Sigmoid colon (tissue), 7 donors: ENCODE measurements around the gene CYTH2. TPM values are rescaled to one million over a fixed set of nuclear protein-coding genes. Genes with fewer than 3 reads are reported as not detected.
A peak's percentile ranks its signal among the peaks of the same experiment; 100 is the strongest.

ENCODE experiments used
- DNase-seq: peaks from one replicate; pipeline ENCODE4 v3.0.0-alpha.2; 2019
- H3K27ac ChIP-seq, 4 donors: fragments of 200-600 bp; sonication (generic); one replicate each; pipeline ENCODE4 v1.5.1; 2016 to 2019; ENCODE audit warnings: mild to moderate bottlenecking in 1 of 4
- H3K27me3 ChIP-seq, 3 donors: fragments of 200-600 bp; sonication (generic); one replicate each; pipeline ENCODE4 v1.5.1; 2019; ENCODE audit warnings: mild to moderate bottlenecking in 1 of 3
- H3K36me3 ChIP-seq, 4 donors: fragments of 200-600 bp; sonication (generic); one replicate each; pipeline ENCODE4 v1.5.1; 2016 to 2019
- H3K4me1 ChIP-seq, 4 donors: fragments of 200-600 bp; sonication (generic); one replicate each; pipeline ENCODE4 v1.5.1; 2017 to 2019
- H3K4me3 ChIP-seq, 4 donors: fragments of 200-600 bp; sonication (generic); one replicate each; pipeline ENCODE4 v1.5.1; 2017 to 2019; ENCODE audit warnings: mild to moderate bottlenecking in 2 of 4, moderate library complexity in 1 of 4
- H3K9me3 ChIP-seq, 4 donors: fragments of 200-600 bp in 3 of 4; sonication (generic) in 3 of 4; one replicate each; pipeline versions ENCODE4 v1.5.1 to v1.6.1; 2013 to 2019
- CTCF ChIP-seq, 4 experiments: fragments of 450-650 bp in 3 of 4; fragments of 200-600 bp in 1 of 4; IDR thresholded peaks; one replicate each; pipeline ENCODE4 v1.5.1; 2016 to 2019; ENCODE audit warnings: antibody characterized with exemption in 4 of 4, mild to moderate bottlenecking in 3 of 4, moderate library complexity in 2 of 4
- EP300 ChIP-seq, 4 donors: sonication (generic); formaldehyde crosslinking; IDR thresholded peaks; one replicate each; pipeline ENCODE4 v1.6.1; 2017; ENCODE audit warnings: antibody characterized with exemption in 4 of 4
- POLR2A ChIP-seq, 2 donors: fragments of 450-650 bp; IDR thresholded peaks; one replicate each; pipeline ENCODE4 v1.6.1; 2016; ENCODE audit warnings: antibody characterized with exemption in 2 of 2, mild to moderate bottlenecking in 2 of 2, moderate library complexity in 2 of 2
- POLR2AphosphoS5 ChIP-seq, 4 donors: sonication (generic); formaldehyde crosslinking; IDR thresholded peaks; one replicate each; pipeline ENCODE4 v1.6.1; 2017; ENCODE audit warnings: antibody characterized with exemption in 4 of 4
- WGBS, 2 donors: extraction: QIAGEN DNeasy Blood & Tissue Kit; methylation state at CpG; one replicate each; pipeline ENCODE4 v1.1.7; 2013; 5-methylcytosine and 5-hydroxymethylcytosine counted together
- intact Hi-C: fragments of 100-400 bp; cut with DNase I; formaldehyde crosslinking; loops from one replicate; pipeline ENCODE4 v1.15.1; 2023
- polyA plus RNA-seq, 3 donors: library from polyadenylated mRNA; stranded (reverse); fragments of 200-250 nt; gene quantifications; one replicate each; pipeline ENCODE4 v1.2.3, GENCODE V29; 2013
- total RNA-seq, 4 donors: library from RNA; depleted of rRNA; stranded (reverse); fragments of >200 nt; gene quantifications; one replicate each; pipeline ENCODE4 v1.1.0, GENCODE V29; 2016
- donor health status: healthy with polysubstance abuse.
- donor health status: Bipolar disorder and iron deficiency.
- donor health status: healthy.

The CYTH2 gene
- total and polyA plus RNA-seq, 7 donors: 30.0 to 71.4 (median 49.3) TPM

DNA sequence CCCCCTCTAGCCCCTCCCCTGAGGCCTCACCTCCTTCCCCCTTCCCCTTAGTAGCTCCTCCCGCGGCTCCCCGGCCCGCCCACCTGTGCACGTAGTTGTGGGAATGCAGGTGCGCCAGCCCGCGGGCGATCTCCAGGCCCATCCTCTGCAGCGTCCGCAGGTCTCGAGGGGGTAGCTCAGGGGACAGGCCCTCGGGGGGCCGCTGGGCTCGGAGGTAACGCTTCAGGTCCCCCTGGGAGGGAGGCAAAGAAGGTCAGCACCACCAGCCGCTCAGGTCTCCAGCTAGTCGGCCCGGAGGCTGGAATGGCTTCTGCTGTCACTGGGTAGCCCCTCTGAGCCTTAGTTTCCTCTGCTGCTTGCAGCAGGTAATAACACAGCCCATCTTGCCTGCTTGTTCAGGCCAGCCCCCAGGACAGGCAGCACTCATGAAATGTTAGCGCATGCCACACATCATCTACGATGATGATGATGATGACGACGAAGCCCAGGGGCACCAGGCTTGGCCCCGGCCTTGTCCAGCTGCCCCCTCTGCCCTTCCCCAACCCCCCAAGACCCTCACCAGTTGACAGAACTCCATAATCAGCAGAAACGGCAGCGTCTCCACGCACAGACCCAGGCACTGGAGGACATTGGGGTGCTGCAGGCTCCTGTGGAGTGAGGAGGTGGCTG, 33.3 kb downstream of the CYTH2 start:
- Histone ChIP-seq H3K4me3 (no peak overlapping the region), H3K27me3 (peaks cover 38 to 54% (median 53%) of the 10 kb centered on the region in 3 donors), H3K4me1 (peaks cover 0 to 21% (median 20%) of the 10 kb centered on the region in 4 donors), H3K36me3 (no peaks in the 10 kb centered on the region), H3K9me3 (no peaks in the 10 kb centered on the region), H3K27ac (no peak overlapping the region)
- TF ChIP-seq EP300 (IDR thresholded peaks at IDR 0.05): no peak
- no peak for TF ChIP-seq POLR2A (IDR thresholded peaks at IDR 0.05)
- TF ChIP-seq CTCF (IDR thresholded peaks at IDR 0.05): no peak
- no peak for TF ChIP-seq POLR2AphosphoS5 (IDR thresholded peaks at IDR 0.05)
- 27 to 31% methylated on average over 27 of the region's 27 CpGs for WGBS, 2 donors
- intact Hi-C loops: no loop called here
- DNase-seq: no peak

- H3K9me3 ChIP-seq: no peaks in the 10 kb centered on the region
- H3K36me3 ChIP-seq: no peaks in the 10 kb centered on the region
- no peak overlapping the region for H3K4me3 ChIP-seq
- DNase-seq: no peak
- peaks cover 0 to 13% (median 8%) of the 10 kb centered on the region in 4 donors for H3K4me1 ChIP-seq
- WGBS, 2 donors: 74 to 93% methylated on average over 5 of the region's 5 CpGs
- H3K27ac ChIP-seq: no peak overlapping the region
- TF ChIP-seq CTCF (IDR thresholded peaks at IDR 0.05): peak; percentile 22 to 53 (median 38)
- no peak for TF ChIP-seq POLR2A (IDR thresholded peaks at IDR 0.05)
- intact Hi-C loops: loop anchor here (2.0 kb wide), 1 partner anchor 81 kb away; no protein-coding TSS in a partner anchor
- H3K27me3 ChIP-seq: peaks cover 10 to 29% (median 25%) of the 10 kb centered on the region in 3 donors
Observed at GRCh38 chr19:48506138-48506733, 37.1 kb downstream of the CYTH2 start.

DNA sequence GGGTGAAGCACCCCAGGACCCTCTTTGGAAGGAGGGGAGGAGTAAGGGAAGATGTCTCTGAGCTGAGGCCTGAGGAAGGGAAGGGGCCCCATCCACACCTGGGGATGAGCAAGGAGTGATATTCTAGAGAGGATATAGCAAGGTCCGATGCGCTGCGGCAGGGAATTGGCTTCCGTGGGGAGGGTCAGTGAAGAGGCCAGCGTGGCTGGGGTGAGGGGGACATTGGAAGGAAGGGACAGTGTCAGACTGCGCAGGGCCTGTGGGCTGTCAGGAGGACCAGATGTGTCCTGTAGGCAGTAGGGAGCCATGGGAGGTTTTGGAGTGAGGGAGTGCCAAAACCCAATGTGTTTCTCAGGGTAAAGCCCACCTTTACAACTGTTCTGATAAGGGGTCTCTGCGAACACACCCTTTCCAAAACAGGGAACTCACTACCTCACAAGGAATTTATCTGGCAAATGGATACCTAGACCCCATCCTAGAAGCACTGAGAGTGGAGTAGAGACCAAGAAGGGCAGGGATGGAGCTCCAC, 38.8 kb downstream of the CYTH2 start:
- 81 to 87% methylated on average over 7 of the region's 7 CpGs for WGBS, 2 donors
- H3K27ac ChIP-seq: no peak overlapping the region
- no peak for DNase-seq
- H3K4me1 ChIP-seq: peaks cover 0 to 11% (median 8%) of the 10 kb centered on the region in 4 donors
- H3K36me3 ChIP-seq: no peaks in the 10 kb centered on the region
- TF ChIP-seq POLR2AphosphoS5 (IDR thresholded peaks at IDR 0.05) (no peak), POLR2A (IDR thresholded peaks at IDR 0.05) (no peak), EP300 (IDR thresholded peaks at IDR 0.05) (no peak), CTCF (IDR thresholded peaks at IDR 0.05) (no peak)
- no peak overlapping the region for H3K4me3 ChIP-seq
- intact Hi-C loops: loop anchor here (2.0 kb wide), 1 partner anchor 79 kb away; no protein-coding TSS in a partner anchor
- H3K9me3 ChIP-seq: no peaks in the 10 kb centered on the region
- H3K27me3 ChIP-seq: peaks cover 18 to 30% (median 27%) of the 10 kb centered on the region in 3 donors

DNA sequence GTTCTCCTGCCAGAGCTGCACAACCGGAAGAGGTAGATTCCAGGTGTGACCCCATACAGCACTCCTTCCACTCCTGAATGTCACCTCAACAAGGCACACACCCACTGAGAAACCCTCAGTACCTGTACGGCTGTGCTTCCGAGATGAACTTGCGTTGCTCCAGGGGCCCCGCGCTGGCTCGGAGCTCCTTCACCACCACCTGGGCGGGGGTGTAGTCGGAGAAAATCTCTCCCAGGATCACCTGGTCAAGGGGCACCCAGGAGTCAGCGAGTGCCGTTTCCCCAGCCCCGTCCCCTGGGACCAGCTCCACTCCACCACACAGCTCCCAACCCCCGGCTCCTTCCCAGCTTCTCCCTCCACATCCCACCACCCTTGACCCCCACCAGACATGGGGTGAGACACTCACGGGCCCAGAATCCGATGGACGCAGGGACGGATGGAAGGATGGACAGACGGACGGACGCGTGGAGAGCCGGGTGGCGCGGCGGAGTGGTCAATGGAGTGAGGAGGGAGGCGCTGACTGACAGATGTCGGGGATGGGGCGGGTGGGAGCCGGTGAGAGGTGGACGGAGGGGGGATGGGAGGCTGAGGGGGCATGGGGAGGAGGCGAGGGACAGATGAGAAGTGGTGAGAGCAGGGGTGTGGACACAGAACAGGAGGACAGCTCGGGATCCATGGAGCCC, 39.7 kb downstream of the CYTH2 start:
- no peaks in the 10 kb centered on the region for H3K9me3 ChIP-seq
- H3K4me1 ChIP-seq: peaks cover 0 to 18% (median 15%) of the 10 kb centered on the region in 4 donors
- 61 to 84% methylated on average over 32 of the region's 32 CpGs for WGBS, 2 donors
- no peaks in the 10 kb centered on the region for H3K36me3 ChIP-seq
- peaks cover 18 to 39% (median 36%) of the 10 kb centered on the region in 3 donors for H3K27me3 ChIP-seq
- no peak for TF ChIP-seq POLR2A (IDR thresholded peaks at IDR 0.05)
- no peak for TF ChIP-seq CTCF (IDR thresholded peaks at IDR 0.05)
- no peak for TF ChIP-seq POLR2AphosphoS5 (IDR thresholded peaks at IDR 0.05)
- no peak for TF ChIP-seq EP300 (IDR thresholded peaks at IDR 0.05)
- H3K4me3 ChIP-seq: no peak overlapping the region
- intact Hi-C loops: no loop called here
- H3K27ac ChIP-seq: no peak overlapping the region
- no peak for DNase-seq
